ENCODE measurements around the gene SAA1. TPM values are rescaled to one million over a fixed set of nuclear protein-coding genes. Genes with fewer than 3 reads are reported as not detected.

SAA1 gene
- total and polyA plus RNA-seq, 9 donors: 1.1 to 14.4 (median 3.3) TPM; not detected in 1

GRCh38 chr11:18271206-18271605 is 5.1 kb downstream of the SAA1 start:
- H3K36me3 ChIP-seq: no peaks in the 10 kb centered on the region
- intact Hi-C loops (cut with DNase I): no loop called here
- H3K9me3 ChIP-seq: no peaks in the 10 kb centered on the region
- 66 to 77% (median 74%) methylated on average over 4 of the region's 4 CpGs for WGBS, 3 donors
- no peak for TF ChIP-seq POLR2A (IDR thresholded peaks at IDR 0.05)
- TF ChIP-seq, protein P1, sequence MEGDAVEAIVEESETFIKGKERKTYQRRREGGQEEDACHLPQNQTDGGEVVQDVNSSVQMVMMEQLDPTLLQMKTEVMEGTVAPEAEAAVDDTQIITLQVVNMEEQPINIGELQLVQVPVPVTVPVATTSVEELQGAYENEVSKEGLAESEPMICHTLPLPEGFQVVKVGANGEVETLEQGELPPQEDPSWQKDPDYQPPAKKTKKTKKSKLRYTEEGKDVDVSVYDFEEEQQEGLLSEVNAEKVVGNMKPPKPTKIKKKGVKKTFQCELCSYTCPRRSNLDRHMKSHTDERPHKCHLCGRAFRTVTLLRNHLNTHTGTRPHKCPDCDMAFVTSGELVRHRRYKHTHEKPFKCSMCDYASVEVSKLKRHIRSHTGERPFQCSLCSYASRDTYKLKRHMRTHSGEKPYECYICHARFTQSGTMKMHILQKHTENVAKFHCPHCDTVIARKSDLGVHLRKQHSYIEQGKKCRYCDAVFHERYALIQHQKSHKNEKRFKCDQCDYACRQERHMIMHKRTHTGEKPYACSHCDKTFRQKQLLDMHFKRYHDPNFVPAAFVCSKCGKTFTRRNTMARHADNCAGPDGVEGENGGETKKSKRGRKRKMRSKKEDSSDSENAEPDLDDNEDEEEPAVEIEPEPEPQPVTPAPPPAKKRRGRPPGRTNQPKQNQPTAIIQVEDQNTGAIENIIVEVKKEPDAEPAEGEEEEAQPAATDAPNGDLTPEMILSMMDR (IDR thresholded peaks at IDR 0.05): no peak
- no peak for TF ChIP-seq EP300 (IDR thresholded peaks at IDR 0.05)
- no peak for DNase-seq
- H3K4me3 ChIP-seq: no peak overlapping the region
- no peak overlapping the region for H3K27ac ChIP-seq
- H3K27me3 ChIP-seq: no peaks in the 10 kb centered on the region
- H3K4me1 ChIP-seq (ENCODE audit: insufficient read depth): no peaks in the 10 kb centered on the region

DNA sequence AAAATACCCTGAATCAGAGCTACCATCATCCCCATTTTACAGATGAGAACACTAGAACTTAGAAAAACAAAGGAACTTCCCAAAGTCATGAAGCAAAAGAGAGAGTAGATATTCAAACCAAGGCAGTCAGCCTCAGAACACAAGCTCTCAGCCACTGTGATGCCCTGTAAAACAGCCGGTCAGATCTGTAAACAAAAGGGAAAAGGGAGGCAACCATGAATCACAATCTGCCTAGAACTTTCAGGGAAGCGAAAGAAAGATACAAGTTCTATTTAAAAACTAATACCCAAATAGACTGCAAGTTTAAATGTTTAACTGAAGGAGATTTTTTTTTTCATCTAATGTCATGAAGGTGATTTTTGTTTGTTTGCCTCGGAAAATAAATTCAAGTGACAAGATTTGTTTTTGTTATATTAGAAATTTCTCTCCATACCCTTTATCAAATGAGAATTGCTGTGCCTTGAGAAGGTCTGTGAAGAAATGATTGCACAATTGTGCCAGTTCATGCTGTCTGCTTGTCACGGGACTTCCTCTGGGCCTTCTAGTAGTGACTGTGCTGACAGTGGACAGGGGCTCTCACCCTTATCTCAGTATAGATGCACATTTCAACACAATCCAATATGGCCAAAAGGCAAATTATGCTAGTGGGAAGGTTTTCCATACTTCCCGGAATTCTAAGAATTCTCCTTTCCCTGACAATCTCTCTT is 11.7 kb downstream of the SAA1 start:
- H3K27ac ChIP-seq: no peak overlapping the region
- 51 to 61% (median 52%) methylated on average over 5 of the region's 5 CpGs for WGBS, 3 donors
- no peaks in the 10 kb centered on the region for H3K36me3 ChIP-seq
- H3K4me1 ChIP-seq (ENCODE audit: insufficient read depth): no peaks in the 10 kb centered on the region
- no peak for DNase-seq
- TF ChIP-seq, protein P1 (IDR thresholded peaks at IDR 0.05): no peak
- TF ChIP-seq POLR2A (IDR thresholded peaks at IDR 0.05): no peak
- no peak for TF ChIP-seq EP300 (IDR thresholded peaks at IDR 0.05)
- no peak overlapping the region for H3K4me3 ChIP-seq
- intact Hi-C loops (cut with DNase I): no loop called here
- no peaks in the 10 kb centered on the region for H3K9me3 ChIP-seq
- no peaks in the 10 kb centered on the region for H3K27me3 ChIP-seq

DNA sequence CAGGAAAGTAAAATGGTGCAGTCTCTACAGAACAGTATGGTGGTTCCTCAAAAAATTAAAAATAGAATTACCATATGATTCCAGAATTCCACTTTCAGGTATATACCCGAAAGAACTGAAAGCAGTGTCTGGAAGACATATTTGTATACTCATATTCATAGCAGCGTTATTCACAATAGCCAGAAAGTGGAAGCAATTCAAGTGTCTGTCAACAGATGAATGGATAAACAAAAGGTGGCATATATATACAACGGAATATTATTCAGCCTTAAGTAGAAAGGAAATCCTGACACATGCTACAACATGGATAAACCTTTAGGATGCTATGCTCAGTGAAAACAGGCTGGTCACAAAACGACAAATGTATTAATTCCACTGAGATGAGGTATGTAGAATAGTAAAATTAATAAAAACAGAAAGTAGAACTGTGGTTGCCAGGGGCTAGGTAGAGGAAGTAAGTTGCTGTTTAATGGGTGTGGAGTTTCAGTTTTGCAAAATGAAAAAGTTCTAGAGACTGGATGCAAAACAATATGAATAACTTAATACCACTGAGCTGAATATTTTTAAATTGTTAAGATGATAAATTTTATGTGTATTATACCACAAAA is 14.5 kb downstream of the SAA1 start:
- Histone ChIP-seq H3K36me3 (no peaks in the 10 kb centered on the region), H3K27ac (no peak overlapping the region), H3K4me1 (ENCODE audit: insufficient read depth) (no peaks in the 10 kb centered on the region), H3K9me3 (no peaks in the 10 kb centered on the region), H3K27me3 (no peaks in the 10 kb centered on the region), H3K4me3 (no peak overlapping the region)
- intact Hi-C loops (cut with DNase I): no loop called here
- WGBS, 3 donors: 89 to 92% (median 89%) methylated on average over 4 of the region's 4 CpGs
- TF ChIP-seq, protein P1 (IDR thresholded peaks at IDR 0.05): no peak
- no peak for TF ChIP-seq POLR2A (IDR thresholded peaks at IDR 0.05)
- no peak for TF ChIP-seq EP300 (IDR thresholded peaks at IDR 0.05)
- no peak for DNase-seq

- no peak for DNase-seq
- Histone ChIP-seq H3K4me3 (no peak overlapping the region), H3K27me3 (no peaks in the 10 kb centered on the region), H3K36me3 (no peaks in the 10 kb centered on the region), H3K9me3 (no peaks in the 10 kb centered on the region), H3K4me1 (ENCODE audit: insufficient read depth) (no peaks in the 10 kb centered on the region), H3K27ac (no peak overlapping the region)
- 96 to 97% (median 97%) methylated on average over 2 of the region's 2 CpGs for WGBS, 3 donors
- no peak for TF ChIP-seq POLR2A (IDR thresholded peaks at IDR 0.05)
- intact Hi-C loops (cut with DNase I): no loop called here
These were observed 16.6 kb downstream of the SAA1 start for GRCh38 chr11:18282626-18283025.

GRCh38 chr11:18285841-18286240 is 19.8 kb downstream of the SAA1 start:
- Histone ChIP-seq H3K9me3 (no peaks in the 10 kb centered on the region), H3K27me3 (no peaks in the 10 kb centered on the region), H3K4me1 (ENCODE audit: insufficient read depth) (no peaks in the 10 kb centered on the region), H3K36me3 (no peaks in the 10 kb centered on the region), H3K4me3 (no peak overlapping the region), H3K27ac (no peak overlapping the region)
- TF ChIP-seq EP300 (IDR thresholded peaks at IDR 0.05) (no peak), POLR2A (IDR thresholded peaks at IDR 0.05) (no peak)
- TF ChIP-seq, protein P1 (IDR thresholded peaks at IDR 0.05): no peak
- intact Hi-C loops (cut with DNase I): no loop called here
- 89 to 94% (median 91%) methylated on average over 1 of the region's 1 CpG for WGBS, 3 donors
- DNase-seq: no peak

All from ovary (tissue), 9 donors.